ENCODE data around the gene DENND2D. TPM values are rescaled to one million over a fixed set of nuclear protein-coding genes. Genes with fewer than 3 reads are reported as not detected.

Gene DENND2D
- total RNA-seq, 1 donor from 2014 or later = 78.2 TPM

DNA sequence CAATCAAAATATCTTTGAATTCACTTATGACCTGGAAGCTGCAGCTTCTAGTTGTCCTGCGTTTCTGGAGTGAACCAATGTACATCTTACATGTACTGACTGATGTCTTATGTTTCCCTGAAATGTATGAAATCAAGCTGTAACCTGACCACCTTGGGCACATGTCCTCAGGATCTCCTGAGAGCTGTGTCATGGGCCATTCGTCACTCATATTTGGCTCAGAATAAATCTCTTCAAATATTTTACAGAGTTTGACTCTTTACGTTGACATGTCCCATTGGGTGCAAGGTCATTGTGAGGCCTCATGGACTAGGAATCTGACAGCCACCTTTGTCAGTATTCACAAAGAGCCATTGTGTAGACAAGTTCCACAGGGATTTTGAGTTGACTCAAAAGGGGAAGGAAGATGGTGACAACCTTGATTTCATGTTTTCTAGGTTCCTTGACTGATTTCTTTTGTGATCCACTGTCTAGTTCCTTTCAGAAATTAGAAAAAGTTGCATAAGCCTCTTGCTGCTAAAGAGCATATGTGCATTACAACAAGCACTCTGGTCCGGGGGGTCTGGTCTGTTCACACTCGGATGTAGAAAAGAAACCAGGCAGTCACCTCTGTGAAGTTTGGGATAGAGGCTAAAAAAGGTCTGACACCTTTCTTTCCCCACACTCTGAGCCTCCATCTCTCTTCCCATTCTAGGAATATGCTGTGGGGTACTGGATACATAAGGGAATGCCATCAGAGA, 37.8 kb upstream of the DENND2D start:
- intact Hi-C loops (cut with DNase I) = no loop called here
- no peaks in the 10 kb centered on the region for H3K27me3 ChIP-seq
- no peak for ATAC-seq

GRCh38 chr1:111236806-111237205, 36.4 kb upstream of the DENND2D start:
- no peak overlapping the region for H3K4me3 ChIP-seq
- H3K36me3 ChIP-seq = no peaks in the 10 kb centered on the region
- no peaks in the 10 kb centered on the region for H3K27me3 ChIP-seq
- intact Hi-C loops (cut with DNase I) = no loop called here
- H3K4me1 ChIP-seq = no peaks in the 10 kb centered on the region
- H3K27ac ChIP-seq = no peak overlapping the region
- TF ChIP-seq, protein P1, sequence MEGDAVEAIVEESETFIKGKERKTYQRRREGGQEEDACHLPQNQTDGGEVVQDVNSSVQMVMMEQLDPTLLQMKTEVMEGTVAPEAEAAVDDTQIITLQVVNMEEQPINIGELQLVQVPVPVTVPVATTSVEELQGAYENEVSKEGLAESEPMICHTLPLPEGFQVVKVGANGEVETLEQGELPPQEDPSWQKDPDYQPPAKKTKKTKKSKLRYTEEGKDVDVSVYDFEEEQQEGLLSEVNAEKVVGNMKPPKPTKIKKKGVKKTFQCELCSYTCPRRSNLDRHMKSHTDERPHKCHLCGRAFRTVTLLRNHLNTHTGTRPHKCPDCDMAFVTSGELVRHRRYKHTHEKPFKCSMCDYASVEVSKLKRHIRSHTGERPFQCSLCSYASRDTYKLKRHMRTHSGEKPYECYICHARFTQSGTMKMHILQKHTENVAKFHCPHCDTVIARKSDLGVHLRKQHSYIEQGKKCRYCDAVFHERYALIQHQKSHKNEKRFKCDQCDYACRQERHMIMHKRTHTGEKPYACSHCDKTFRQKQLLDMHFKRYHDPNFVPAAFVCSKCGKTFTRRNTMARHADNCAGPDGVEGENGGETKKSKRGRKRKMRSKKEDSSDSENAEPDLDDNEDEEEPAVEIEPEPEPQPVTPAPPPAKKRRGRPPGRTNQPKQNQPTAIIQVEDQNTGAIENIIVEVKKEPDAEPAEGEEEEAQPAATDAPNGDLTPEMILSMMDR (IDR thresholded peaks at IDR 0.05) = no peak
- DNase-seq (no peak), ATAC-seq (no peak)
- no peaks in the 10 kb centered on the region for H3K9me3 ChIP-seq

More for the DNA sequence above, 37.8 kb upstream of the DENND2D start:
- no peaks in the 10 kb centered on the region for H3K9me3 ChIP-seq
- no peak overlapping the region for H3K4me3 ChIP-seq
- TF ChIP-seq, protein P1 (IDR thresholded peaks at IDR 0.05) = no peak
- DNase-seq = no peak
- no peaks in the 10 kb centered on the region for H3K36me3 ChIP-seq
- H3K27ac ChIP-seq = no peak overlapping the region
- H3K4me1 ChIP-seq = no peaks in the 10 kb centered on the region

GRCh38 chr1:111236379-111236778, 35.9 kb upstream of the DENND2D start:
- Histone ChIP-seq H3K27ac (no peak overlapping the region), H3K4me3 (no peak overlapping the region), H3K9me3 (no peaks in the 10 kb centered on the region), H3K36me3 (no peaks in the 10 kb centered on the region), H3K4me1 (no peaks in the 10 kb centered on the region), H3K27me3 (no peaks in the 10 kb centered on the region)
- intact Hi-C loops (cut with DNase I) = no loop called here
- TF ChIP-seq, protein P1 (IDR thresholded peaks at IDR 0.05) = no peak
- DNase-seq = no peak
- ATAC-seq = no peak

DNA sequence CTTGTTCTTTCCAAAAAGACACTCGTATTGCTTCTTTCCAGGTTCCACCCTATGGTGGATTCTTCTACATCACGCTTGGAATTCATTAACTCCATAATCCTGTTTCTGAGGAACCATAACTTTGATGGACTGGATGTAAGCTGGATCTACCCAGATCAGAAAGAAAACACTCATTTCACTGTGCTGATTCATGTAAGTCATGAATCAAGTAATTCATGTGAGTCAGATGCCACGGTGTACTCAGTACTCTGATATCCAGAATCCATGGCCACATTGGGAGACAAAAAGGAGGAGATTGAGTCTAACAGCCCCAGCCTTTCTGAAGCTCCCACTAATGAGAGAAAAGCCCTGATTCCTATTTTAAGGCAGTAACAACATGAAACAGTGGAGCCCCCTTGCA, 34.4 kb upstream of the DENND2D start:
- no peak overlapping the region for H3K27ac ChIP-seq
- ATAC-seq = no peak

GRCh38 chr1:111234258-111234657, 33.8 kb upstream of the DENND2D start:
- no peak for ATAC-seq
- intact Hi-C loops (cut with DNase I) = no loop called here
- TF ChIP-seq, protein P1 (IDR thresholded peaks at IDR 0.05) = no peak

More for the DNA sequence above, 34.4 kb upstream of the DENND2D start:
- Histone ChIP-seq H3K36me3 (no peaks in the 10 kb centered on the region), H3K4me1 (no peaks in the 10 kb centered on the region), H3K4me3 (no peak overlapping the region), H3K9me3 (no peaks in the 10 kb centered on the region), H3K27me3 (no peaks in the 10 kb centered on the region)
- DNase-seq = no peak
- intact Hi-C loops (cut with DNase I) = no loop called here
- TF ChIP-seq, protein P1 (IDR thresholded peaks at IDR 0.05) = no peak

More at GRCh38 chr1:111234258-111234657, 33.8 kb upstream of the DENND2D start:
- H3K9me3 ChIP-seq = no peaks in the 10 kb centered on the region
- H3K27me3 ChIP-seq = no peaks in the 10 kb centered on the region
- H3K4me1 ChIP-seq = no peaks in the 10 kb centered on the region
- H3K27ac ChIP-seq = no peak overlapping the region
- H3K4me3 ChIP-seq = no peak overlapping the region
- no peak for DNase-seq
- H3K36me3 ChIP-seq = no peaks in the 10 kb centered on the region

Data from upper lobe of right lung (tissue), 1 donor.